Hematopoietic multipotent progenitor cell treated with erythropoietin and hydrocortisone succinate and interleukin-3 and kit ligand, for 6 days (in vitro differentiated cells): Measurements from ENCODE around the gene NOS1.

Experiments
- DNase-seq: peaks from one replicate; pipeline ENCODE4 v3.0.0-alpha.2; 2015

Gene NOS1

GRCh38 chr12:117363056-117363662 lies 1.7 kb upstream of the NOS1 start:
- DNase-seq = no peak

GRCh38 chr12:117362391-117362790 lies 965 bp upstream of the NOS1 start:
- no peak for DNase-seq

- no peak for DNase-seq
Measured at GRCh38 chr12:117361905-117362304, 479 bp upstream of the NOS1 start.

- no peak for DNase-seq
Measured at GRCh38 chr12:117360551-117361346, 677 bp downstream of the NOS1 start.

- no peak for DNase-seq
Measured at GRCh38 chr12:117360222-117360550, 1.2 kb downstream of the NOS1 start.

GRCh38 chr12:117359029-117359845 lies 2.2 kb downstream of the NOS1 start:
- no peak for DNase-seq

- DNase-seq = no peak
Measured at GRCh38 chr12:117356048-117356447, 5.4 kb downstream of the NOS1 start.

GRCh38 chr12:117352883-117353282 lies 8.5 kb downstream of the NOS1 start:
- DNase-seq = no peak

- no peak for DNase-seq
Measured at GRCh38 chr12:117352206-117352605, 9.2 kb downstream of the NOS1 start.

GRCh38 chr12:117350140-117350539 lies 11.3 kb downstream of the NOS1 start:
- DNase-seq = no peak

- DNase-seq = no peak
Measured at GRCh38 chr12:117347588-117347987, 13.8 kb downstream of the NOS1 start.

GRCh38 chr12:117344716-117345115 lies 16.7 kb downstream of the NOS1 start:
- DNase-seq = no peak

GRCh38 chr12:117343849-117344248 lies 17.6 kb downstream of the NOS1 start:
- DNase-seq = no peak

- no peak for DNase-seq
Measured at GRCh38 chr12:117343296-117343695, 18.1 kb downstream of the NOS1 start.

GRCh38 chr12:117342682-117343081 lies 18.7 kb downstream of the NOS1 start:
- no peak for DNase-seq

- no peak for DNase-seq
Measured at GRCh38 chr12:117342247-117342646, 19.2 kb downstream of the NOS1 start.

GRCh38 chr12:117339104-117339503 lies 22.3 kb downstream of the NOS1 start:
- no peak for DNase-seq

- DNase-seq = no peak
Measured at GRCh38 chr12:117334855-117335587, 26.4 kb downstream of the NOS1 start.

GRCh38 chr12:117334051-117334450 lies 27.4 kb downstream of the NOS1 start:
- no peak for DNase-seq

GRCh38 chr12:117333331-117333881 lies 28.0 kb downstream of the NOS1 start:
- peak; percentile 8 for DNase-seq

GRCh38 chr12:117331691-117332090 lies 29.7 kb downstream of the NOS1 start:
- DNase-seq = no peak

- DNase-seq = no peak
Measured at GRCh38 chr12:117330441-117331113, 30.8 kb downstream of the NOS1 start.
